Epithelial cell of esophagus (primary cell): ENCODE measurements around the gene AP1S2.
A peak's percentile ranks its signal among the peaks of the same experiment; 100 is the strongest.

ENCODE experiments used
- DNase-seq: peaks from one replicate; pipeline ENCODE4 v3.0.0; 2010; ENCODE audit warnings: low read depth
- H3K4me3 ChIP-seq: 2 replicates; pipeline ENCODE4 v1.5.1; 2011; ENCODE audit warnings: mild to moderate bottlenecking, low read length, control low read depth
- TF ChIP-seq, protein P1 (sequence below): IDR thresholded peaks from 2 replicates; pipeline ENCODE4 v1.5.1; 2011; ENCODE audit warnings: low read depth, mild to moderate bottlenecking, low read length, control low read depth, inconsistent platforms; ENCODE audit not compliant: insufficient read depth; ENCODE audit errors: missing control alignments

AP1S2 gene

DNA sequence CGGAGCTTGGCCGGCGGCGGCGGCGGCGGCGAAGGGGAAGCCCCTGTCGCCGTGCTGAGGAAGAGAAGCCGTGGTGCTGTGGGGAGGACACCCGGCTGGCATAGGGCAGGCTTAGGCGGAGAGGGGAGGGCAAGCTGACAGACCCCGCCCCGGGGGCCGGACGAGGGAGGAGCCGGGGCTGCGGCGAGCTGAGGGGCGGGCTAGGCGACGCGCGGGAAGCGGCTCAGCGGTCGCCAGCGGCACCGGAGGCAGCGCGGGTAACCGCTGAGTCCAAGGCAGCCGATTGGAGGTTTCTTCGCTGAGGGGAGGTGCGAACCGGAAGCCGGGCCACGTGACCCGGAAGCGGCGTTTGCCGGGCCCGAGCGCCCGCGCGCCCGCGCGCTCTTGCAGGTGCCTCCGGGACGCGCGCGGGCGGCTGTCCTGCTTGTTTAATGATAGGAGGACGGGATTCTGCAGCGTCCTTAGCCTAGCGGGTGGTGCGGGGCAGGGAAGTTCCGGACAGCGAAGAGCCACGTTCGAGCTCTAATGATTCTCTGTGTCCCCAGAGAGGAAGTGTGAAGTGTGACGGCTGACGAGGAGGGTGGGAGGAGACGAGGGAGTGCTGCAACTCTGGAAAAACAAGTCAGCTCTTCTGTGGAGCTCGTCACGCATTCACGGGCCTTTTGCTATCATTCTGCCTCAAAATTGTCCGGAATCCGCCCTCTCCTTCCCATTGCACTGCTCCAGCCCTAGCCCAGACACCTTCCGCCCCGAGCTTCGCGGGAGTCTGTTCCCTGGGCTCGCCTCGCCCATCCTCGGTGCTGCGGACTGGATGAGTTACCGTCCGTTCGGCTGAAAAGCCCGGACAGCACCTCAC lies at the start of gene AP1S2:
AP1S2 (minus strand) TSS at position 102 of the 856 bp plus-strand sequence. CDS start 2,289 bp downstream, outside the sequence.
- H3K4me3 ChIP-seq, result peak within 1 kb of the TSS; percentile 64
- peak; percentile 94 for DNase-seq
- TF ChIP-seq, protein P1, sequence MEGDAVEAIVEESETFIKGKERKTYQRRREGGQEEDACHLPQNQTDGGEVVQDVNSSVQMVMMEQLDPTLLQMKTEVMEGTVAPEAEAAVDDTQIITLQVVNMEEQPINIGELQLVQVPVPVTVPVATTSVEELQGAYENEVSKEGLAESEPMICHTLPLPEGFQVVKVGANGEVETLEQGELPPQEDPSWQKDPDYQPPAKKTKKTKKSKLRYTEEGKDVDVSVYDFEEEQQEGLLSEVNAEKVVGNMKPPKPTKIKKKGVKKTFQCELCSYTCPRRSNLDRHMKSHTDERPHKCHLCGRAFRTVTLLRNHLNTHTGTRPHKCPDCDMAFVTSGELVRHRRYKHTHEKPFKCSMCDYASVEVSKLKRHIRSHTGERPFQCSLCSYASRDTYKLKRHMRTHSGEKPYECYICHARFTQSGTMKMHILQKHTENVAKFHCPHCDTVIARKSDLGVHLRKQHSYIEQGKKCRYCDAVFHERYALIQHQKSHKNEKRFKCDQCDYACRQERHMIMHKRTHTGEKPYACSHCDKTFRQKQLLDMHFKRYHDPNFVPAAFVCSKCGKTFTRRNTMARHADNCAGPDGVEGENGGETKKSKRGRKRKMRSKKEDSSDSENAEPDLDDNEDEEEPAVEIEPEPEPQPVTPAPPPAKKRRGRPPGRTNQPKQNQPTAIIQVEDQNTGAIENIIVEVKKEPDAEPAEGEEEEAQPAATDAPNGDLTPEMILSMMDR, result no peak

DNA sequence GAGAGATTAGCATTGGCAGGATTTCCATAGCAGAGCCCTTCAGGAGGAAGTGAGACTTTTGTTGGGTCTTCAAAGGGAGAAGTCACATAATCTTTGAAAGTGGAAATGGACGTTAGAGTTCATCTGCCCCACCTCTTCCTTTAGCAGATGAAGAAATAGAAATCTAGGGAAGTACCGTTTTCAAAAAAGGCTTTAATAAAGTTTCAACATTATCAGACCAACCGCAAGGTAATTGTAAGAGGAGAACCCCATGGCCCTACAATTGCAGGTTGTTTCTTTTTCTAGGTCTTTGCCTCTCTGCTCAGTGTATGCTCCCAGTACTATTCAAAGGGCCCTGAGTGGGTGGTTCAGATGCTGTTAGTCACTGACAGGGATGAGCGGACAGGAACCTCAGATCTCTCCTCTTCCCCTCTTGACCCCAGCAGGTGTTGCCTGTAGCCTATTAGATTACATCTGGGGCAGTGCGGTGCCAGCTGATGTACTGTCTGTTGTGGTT lies 48.6 kb upstream of the AP1S2 start:
- no peak overlapping the region for H3K4me3 ChIP-seq
- no peak for DNase-seq
- TF ChIP-seq, protein P1, result no peak

DNA sequence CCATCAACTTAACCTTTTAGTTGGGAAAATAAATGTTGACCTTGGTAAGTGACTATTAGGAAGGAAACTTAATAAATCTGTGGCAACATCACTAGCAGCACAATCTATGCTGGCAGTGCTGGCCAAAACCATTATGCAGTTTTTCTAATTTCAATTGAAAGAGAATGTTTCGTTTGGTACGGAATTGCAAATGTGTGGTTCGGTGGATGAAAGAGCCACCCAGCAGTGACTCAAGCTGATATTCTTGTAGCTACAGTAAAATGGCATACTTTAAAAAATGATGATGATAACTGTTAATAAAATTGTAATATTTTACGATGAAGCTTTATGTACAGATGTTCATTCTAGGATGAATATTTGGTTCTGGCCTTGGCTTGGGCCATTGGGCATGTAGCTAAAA lies 40.7 kb upstream of the AP1S2 start:
- DNase-seq, result no peak
- TF ChIP-seq, protein P1, result no peak
- no peak overlapping the region for H3K4me3 ChIP-seq

DNA sequence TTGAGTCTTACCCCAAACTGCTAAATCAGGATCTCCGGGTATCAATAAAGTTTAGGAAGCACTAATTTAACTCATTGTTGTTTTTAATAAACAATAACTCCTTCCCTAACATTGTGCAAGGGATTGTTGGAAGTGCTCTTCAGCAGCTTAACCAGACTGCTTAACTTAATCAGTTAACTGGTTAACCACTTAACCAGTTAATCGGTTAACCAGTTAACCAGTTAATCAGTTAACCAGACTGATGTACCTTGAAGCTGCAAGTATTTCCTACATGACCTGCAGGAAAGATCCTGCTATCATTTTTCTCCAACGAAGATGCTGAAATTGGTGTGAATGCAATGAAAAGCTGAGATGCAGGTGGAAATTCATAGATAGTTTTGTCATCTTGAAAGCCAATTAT lies 40.1 kb upstream of the AP1S2 start:
- no peak for DNase-seq
- TF ChIP-seq, protein P1, result no peak
- no peak overlapping the region for H3K4me3 ChIP-seq

DNA sequence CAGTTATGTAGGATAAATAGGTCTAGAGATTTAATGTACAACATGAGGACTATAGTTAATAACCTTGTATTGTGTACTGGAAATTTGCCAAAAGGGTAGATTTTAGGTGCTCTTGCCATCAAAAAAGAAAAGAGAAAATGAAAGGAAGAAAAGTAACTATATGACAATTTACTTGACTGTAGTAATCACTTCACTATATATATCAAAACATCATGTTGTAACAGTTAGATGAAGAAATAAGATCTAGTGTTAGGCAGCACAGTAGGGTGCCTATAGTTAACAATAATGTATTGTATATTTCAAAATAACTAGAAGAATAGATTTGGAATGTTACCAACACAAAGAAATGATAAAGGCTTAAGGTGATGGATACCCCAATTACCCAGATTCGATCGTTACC lies 35.9 kb upstream of the AP1S2 start:
- no peak overlapping the region for H3K4me3 ChIP-seq
- DNase-seq, result no peak
- TF ChIP-seq, protein P1, result no peak

DNA sequence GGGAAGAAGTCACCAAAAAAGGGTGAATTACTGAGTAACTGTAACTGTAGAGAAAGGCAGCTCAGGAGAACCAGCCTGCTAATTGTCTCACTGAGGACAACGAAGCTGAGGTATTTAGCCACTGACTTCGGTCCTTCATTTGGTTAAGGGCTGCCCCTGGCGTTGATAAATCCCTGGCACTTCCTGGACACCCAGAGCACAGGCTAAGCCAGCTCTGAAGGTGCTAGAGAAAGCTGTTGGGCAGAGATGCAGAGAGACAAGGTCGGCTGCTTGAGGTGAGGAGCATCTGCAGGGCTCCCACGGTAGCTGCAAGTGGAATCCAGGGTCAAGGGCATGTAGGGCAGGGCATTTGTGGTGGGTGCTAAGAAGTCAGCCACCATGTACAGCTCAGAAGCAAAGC lies 33.4 kb upstream of the AP1S2 start:
- H3K4me3 ChIP-seq, result no peak overlapping the region
- DNase-seq, result no peak
- TF ChIP-seq, protein P1, result no peak

DNA sequence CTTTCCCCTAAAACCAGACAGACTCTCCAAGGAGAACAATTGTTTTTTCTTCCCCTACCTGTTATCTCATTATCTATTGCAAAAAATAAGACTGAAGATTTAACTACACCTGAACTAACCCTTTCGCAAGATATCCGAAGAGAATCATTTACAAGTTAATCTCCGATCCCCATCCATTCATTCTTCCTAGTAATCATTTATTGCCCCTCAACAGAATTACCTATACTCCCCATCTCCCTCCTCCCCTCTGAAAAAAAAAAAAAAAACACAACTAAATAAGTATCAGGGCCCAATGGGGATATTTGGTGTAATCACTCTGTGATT lies 28.9 kb upstream of the AP1S2 start:
- TF ChIP-seq, protein P1, result no peak
- no peak overlapping the region for H3K4me3 ChIP-seq
- DNase-seq, result no peak
